Fibroblast of villous mesenchyme (primary cell): ENCODE data around the gene RNF220. TPM values are rescaled to one million over a fixed set of nuclear protein-coding genes. Genes with fewer than 3 reads are reported as not detected.

ENCODE experiments used
- DNase-seq: peaks from one replicate; pipeline ENCODE4 v3.0.0-alpha.2; 2010; ENCODE audit warnings: low read depth
- H3K4me3 ChIP-seq: 2 replicates; pipeline ENCODE4 v1.5.1; 2011; ENCODE audit warnings: low read depth, mild to moderate bottlenecking, low read length
- total RNA-seq: library from RNA; depleted of rRNA; stranded (reverse); fragments of >200 nt; gene quantifications from 2 replicates; pipeline ENCODE4 v1.2.3, GENCODE V29; 2012
- TF ChIP-seq, protein P1 (sequence below): IDR thresholded peaks from 2 replicates; pipeline ENCODE4 v1.5.1; 2012; ENCODE audit warnings: low read depth, mild to moderate bottlenecking, low read length; ENCODE audit not compliant: insufficient read depth

Gene RNF220
- total RNA-seq, 1 donor = 47.5 TPM

DNA sequence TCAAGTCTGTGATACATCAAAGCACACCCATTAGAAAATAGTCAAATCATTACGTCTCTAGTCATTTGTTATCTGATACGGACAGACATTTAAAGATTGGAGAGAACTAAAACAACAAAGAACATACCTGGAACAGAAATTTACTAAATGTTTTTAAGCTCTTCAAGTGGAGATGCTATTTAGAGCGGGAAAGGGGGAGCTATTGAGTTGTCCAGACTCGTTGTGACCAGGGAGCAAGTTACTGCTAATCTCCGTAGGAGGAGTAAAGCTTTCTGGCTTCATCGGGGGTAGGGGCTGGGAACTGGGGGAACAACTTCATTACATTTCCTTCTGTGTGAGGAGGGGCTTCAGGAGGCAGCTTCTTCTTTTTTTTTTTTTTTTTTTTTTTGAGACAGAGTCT is 129.7 kb downstream of the RNF220 start:
- TF ChIP-seq, protein P1, sequence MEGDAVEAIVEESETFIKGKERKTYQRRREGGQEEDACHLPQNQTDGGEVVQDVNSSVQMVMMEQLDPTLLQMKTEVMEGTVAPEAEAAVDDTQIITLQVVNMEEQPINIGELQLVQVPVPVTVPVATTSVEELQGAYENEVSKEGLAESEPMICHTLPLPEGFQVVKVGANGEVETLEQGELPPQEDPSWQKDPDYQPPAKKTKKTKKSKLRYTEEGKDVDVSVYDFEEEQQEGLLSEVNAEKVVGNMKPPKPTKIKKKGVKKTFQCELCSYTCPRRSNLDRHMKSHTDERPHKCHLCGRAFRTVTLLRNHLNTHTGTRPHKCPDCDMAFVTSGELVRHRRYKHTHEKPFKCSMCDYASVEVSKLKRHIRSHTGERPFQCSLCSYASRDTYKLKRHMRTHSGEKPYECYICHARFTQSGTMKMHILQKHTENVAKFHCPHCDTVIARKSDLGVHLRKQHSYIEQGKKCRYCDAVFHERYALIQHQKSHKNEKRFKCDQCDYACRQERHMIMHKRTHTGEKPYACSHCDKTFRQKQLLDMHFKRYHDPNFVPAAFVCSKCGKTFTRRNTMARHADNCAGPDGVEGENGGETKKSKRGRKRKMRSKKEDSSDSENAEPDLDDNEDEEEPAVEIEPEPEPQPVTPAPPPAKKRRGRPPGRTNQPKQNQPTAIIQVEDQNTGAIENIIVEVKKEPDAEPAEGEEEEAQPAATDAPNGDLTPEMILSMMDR = no peak
- no peak for DNase-seq
- no peak overlapping the region for H3K4me3 ChIP-seq

GRCh38 chr1:44536357-44537209 is 131.5 kb downstream of the RNF220 start:
- no peak for DNase-seq
- TF ChIP-seq, protein P1 = no peak

GRCh38 chr1:44537538-44537937 is 132.5 kb downstream of the RNF220 start:
- H3K4me3 ChIP-seq = no peak overlapping the region
- TF ChIP-seq, protein P1 = no peak
- no peak for DNase-seq

More at GRCh38 chr1:44536357-44537209, 131.5 kb downstream of the RNF220 start:
- no peak overlapping the region for H3K4me3 ChIP-seq

GRCh38 chr1:44537956-44538355 is 132.9 kb downstream of the RNF220 start:
- H3K4me3 ChIP-seq = no peak overlapping the region
- TF ChIP-seq, protein P1 = no peak
- no peak for DNase-seq

GRCh38 chr1:44539991-44540730 is 135.1 kb downstream of the RNF220 start:
- DNase-seq = no peak
- H3K4me3 ChIP-seq = no peak overlapping the region
- TF ChIP-seq, protein P1 = no peak

DNA sequence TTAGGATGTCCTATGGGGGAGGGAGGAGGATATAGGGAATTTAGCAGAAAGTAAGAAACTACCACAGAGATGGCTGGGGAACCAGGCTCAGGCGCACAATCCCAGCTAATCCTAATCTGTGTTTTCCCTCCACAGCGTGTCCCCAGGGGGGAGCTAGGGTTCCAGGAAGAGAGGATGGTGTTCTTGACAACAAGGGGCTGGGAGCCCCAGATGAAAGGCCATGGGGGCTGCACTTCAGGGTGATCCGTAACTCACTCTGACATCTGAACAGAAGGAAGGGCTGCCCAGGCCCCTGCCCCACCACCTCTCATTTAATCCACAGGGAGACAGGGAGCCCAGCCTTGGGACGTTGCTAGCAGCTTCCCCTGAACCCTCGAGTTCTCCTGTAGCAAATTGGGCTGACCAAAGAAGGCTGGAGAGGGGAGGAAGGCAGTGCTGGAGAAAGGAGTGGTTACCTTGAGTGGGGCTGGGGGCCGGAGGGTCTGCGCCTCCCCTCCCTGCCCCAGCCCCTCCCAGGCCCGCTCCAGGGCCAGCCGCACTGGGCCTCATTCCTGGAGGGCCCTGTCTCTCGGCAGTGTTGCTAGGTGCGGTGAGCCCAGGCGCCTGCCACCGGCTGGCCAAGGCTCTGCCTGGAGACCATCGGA is 137.5 kb downstream of the RNF220 start:
- no peak for DNase-seq
- TF ChIP-seq, protein P1 = no peak
- no peak overlapping the region for H3K4me3 ChIP-seq
